ENCODE measurements around the gene SFXN5.
"Not testable (repeated sequence)": the region's sequence is repeated elsewhere in the genome, so short reads cannot be mapped to it uniquely, and the experiment has no call there.

Gene SFXN5

DNA sequence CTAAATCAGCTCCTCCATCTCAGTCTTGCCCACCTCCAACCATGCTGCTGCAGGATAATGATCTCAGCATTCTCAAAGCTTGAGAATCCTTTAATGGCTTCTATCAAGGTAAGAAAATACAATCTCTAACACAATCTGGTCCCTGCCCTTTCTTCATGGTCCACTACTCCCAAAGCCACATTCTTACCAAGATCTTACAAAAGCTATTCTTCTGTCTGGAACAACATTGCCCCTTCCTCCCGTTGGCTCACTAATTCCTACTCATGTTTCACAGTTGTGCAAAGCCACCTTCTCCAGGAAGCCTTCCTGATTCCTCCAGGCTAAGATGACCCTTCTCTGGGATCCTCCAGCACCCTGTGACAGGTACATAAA is 5.9 kb upstream of the SFXN5 start:
- no peak for DNase-seq (ENCODE audit: low spot score)

GRCh38 chr2:73076701-73077423 is 5.3 kb upstream of the SFXN5 start:
- no peak for DNase-seq (ENCODE audit: low spot score)

- peak; percentile 86 for DNase-seq (ENCODE audit: low spot score)
These were observed 4.2 kb upstream of the SFXN5 start for GRCh38 chr2:73075477-73076373.

- no peak for DNase-seq (ENCODE audit: low spot score)
These were observed 2.9 kb upstream of the SFXN5 start for GRCh38 chr2:73074110-73075069.

DNA sequence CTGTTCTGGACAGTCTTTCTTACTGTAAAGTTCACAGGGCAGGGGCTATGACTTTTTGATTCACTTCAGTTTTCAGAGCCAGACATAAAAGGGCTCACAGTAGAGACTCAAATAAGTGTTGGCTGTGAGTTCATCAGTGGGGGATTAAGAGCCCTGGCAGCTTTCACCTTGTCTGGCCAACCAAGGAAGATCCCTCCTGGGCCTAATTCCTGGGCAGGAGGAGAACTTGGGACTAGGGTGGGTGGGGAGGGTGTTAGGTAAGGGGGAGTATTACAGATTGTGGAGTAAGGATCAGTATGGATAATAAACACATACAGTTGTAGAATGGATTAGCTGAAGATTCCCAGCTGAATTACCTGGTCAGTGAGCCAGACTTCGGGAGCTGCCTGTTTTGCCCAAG is 904 bp upstream of the SFXN5 start:
- no peak for DNase-seq (ENCODE audit: low spot score)

DNA sequence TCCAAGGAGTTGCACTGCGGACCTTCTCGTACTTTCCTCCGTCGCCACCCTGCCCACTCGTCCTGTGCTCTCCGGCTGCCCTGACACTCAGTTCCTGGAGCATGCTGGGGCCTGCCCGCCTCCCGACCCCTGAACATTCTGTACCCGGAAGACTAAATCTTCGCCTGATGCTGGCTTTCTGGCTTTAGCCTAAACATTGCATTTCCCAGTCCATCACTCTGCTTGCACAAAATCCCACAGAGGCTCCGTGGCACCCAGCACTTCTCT is 550 bp upstream of the SFXN5 start:
- no peak for DNase-seq (ENCODE audit: low spot score)

DNA sequence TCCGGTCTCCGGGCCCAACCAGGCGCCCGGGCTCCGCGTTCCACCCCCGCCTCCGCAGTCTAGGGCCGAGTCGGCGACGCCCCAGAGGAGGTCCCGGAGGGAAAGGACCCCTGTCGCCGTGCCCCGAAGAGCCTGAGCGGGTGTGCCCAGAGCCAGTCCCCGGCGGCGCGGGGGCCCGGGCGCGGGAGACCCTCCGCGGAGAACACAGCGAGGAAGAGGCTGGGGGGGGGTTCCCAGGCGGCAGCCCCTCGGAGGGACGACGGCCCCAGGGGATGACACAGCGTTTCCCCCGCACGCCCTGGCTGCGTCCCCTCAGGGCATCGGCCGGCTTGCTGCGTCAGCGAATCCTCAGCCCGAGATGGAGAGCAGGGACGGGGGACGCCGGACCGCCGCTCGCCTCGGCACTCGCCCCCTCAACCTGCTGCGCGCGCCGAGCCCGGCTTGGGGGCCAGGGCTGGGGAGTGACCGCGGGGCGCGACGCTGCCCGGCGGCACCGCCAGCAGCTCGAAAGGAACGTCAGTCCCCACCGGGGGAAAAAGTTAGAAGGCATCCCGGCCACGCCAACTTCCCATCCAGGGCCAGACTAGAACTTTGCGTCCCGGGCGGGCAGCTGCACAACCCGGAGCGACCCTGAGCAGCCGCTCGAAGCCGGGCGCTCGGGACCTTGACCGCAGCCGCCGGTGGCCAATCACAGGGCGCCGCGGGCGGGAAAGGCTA is 711 bp downstream of the SFXN5 start:
- DNase-seq (ENCODE audit: low spot score): no peak

DNA sequence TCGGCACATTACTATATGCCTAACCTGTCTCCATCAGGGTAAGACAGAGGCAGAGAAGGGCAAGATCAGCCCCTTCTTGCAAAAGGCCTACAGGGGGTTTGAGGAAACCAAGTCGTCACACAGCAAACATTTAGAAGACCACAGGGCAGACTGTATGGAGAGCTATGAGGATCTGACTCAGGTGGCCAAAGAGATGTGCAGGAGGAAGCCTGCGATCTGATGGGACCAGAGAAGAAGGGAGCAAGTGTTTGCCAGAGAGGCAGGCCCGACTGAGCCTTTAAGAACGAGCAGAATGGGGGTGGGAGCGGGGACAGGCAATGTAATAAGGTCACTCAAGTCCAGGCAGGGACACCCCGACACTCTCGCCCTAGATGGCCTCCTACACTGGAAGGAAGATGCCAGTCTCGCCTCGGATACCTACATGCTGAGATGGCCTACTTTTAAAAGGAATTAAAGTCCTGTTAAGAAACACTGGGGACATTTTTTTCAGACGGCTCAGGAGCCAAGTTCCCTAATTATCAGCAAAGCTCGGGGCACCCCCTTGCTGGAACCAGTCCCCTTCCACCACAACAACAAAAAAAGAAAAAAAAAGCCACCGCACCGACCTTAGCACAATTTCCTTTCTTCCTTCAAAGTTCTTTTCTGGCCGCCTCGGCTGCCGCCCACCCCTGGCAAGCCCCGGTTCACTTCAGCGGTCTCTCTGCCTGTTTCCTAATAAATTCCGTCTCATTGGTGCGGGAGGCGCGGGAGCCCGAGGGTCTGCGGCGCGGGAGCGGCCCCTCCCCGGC is 1.5 kb downstream of the SFXN5 start:
- DNase-seq (ENCODE audit: low spot score): peak; percentile 35

- DNase-seq (ENCODE audit: low spot score): no peak
These were observed 2.3 kb downstream of the SFXN5 start for GRCh38 chr2:73069041-73069854.

GRCh38 chr2:73068147-73068546 is 3.4 kb downstream of the SFXN5 start:
- no peak for DNase-seq (ENCODE audit: low spot score)

DNA sequence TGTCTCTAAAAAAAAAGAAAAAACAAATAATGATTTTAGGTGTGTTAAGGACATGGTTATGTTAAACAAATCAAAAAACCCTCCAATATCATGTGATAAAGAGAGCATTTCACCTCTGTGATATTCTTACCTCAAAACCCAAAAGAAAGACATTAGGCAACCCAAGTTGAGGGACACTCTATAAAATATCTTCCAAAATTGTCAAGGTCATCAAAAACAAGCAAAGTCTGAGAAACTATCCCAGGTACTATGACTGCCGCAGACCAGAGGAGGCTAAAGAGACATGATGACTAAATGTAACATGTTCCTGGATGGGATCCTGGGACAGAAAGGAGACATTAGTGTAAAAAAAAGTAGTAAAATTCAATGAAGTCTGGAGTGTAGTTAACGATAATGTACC is 4.5 kb downstream of the SFXN5 start:
- no peak for DNase-seq (ENCODE audit: low spot score)

DNA sequence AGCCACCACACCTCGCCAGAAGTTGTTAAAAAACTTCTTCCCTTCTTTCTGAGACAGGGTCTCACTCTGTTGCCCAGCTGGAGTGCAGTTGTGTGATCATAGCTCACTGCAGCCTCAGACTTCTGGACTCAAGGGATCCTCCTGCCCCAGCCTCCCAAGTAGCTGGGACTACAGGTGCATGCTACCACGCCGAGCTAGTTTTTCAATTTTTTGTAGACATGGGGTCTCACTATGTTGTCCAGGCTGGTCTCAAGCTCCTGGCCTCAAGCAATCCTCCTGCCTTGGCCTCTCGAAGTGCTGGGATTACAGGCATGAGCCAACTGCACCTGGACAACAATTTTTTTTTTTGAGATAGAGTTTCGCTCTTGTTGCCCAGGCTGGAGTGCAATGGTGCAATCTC is 6.4 kb downstream of the SFXN5 start:
- DNase-seq (ENCODE audit: low spot score): not testable (repeated sequence)

GRCh38 chr2:73063909-73064875 is 7.3 kb downstream of the SFXN5 start:
- DNase-seq (ENCODE audit: low spot score): no peak

DNA sequence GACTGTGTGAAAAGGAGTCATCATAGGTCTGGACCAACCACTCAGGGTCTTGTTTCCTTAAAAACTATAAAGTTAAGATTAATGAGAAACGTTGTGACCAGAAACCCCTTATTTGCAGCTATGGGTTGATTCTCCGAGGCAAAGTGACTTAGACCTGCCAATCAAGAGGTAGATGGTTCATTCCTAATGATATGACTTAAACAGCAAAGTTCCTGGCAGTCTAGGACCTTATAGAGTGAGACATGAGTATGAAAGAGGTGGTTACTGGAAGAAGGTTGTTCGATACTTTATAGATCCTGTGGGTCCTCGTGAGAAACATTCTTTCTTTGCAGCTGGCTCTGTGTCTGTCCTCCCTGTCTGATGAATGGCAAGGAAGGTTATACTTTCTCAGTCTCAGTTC is 8.0 kb downstream of the SFXN5 start:
- DNase-seq (ENCODE audit: low spot score): no peak

- peak; percentile 85 for DNase-seq (ENCODE audit: low spot score)
These were observed 12.4 kb downstream of the SFXN5 start for GRCh38 chr2:73059106-73059505.

DNA sequence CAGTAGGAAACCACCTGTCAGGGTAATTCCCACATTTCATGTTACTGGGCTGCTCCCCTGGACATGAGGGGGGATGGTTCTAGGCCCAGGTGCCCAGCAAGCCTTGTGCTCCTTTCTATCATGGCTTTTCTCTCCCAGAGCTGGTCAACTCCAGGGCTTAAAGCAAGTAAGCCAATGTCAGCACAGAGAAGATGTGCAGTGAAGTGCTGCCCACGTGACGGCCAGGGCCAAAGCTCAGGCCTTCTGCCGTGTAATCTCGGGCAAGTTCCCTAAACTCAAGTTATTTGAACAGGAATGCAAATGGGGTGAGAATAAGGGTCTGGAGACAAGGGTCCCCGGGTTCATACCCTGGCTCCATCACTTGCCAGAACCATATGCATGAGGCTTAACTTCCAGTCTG is 16.5 kb downstream of the SFXN5 start:
- no peak for DNase-seq (ENCODE audit: low spot score)

- peak; percentile 62 for DNase-seq (ENCODE audit: low spot score)
These were observed 18.0 kb downstream of the SFXN5 start for GRCh38 chr2:73053316-73054114.

DNA sequence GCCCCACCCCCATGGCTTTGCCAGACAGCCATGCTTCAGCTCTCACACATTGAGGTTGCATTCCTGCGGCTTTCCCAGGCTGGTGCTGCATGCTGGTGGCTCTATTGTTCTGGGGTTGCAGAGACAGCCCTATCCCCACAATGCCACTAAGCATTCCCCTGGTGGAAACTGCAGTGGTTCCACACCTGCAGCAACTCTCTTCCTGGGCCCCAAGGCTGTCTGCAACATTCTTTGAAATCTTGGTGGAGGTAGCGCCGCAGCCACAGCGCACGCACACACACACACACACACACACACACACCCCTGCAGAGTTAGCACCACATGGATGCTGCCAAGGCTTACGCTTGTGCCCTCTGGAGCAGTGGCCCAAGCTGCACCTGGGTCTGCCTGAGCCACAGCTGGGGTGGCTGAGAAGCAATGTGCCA is 21.4 kb downstream of the SFXN5 start:
- DNase-seq (ENCODE audit: low spot score): no peak
